GM23248 (cell line): ENCODE results near the gene KCNQ4.

Source experiments
- EZH2 ChIP-seq: fragments of 200-600 bp; sonication (generic); IDR thresholded peaks from 2 replicates; pipeline ENCODE4 v1.6.1; 2018; ENCODE audit warnings: antibody characterized with exemption, mild to moderate bottlenecking; ENCODE audit not compliant: insufficient read depth, poor library complexity, severe bottlenecking
- EZH2phosphoT487 ChIP-seq: fragments of 200-600 bp; sonication (generic); IDR thresholded peaks from 2 replicates; pipeline ENCODE4 v1.6.1; 2018; ENCODE audit warnings: antibody characterized with exemption, moderate library complexity, mild to moderate bottlenecking, low read depth; ENCODE audit not compliant: insufficient read depth

DNA sequence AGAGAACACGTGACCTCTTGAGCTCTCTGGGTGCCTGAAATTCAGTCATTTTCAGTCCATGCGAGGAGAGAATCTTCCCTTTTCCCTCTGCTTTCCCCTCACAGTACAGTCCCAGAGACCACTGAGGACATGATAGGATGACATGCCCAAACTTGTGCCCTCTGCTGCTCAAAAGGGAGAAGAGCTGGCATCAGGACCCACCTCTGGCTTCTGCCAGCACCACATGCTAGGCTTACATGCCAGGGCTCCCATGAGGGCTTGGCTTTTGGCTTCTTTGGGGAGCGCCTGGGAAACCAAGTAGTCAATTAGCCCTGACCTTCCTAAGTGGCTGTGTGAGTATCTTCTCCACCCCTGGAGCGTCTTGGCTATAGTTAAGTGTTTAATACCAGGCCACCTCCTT is 13.8 kb upstream of the KCNQ4 start:
- TF ChIP-seq EZH2 (no peak), EZH2phosphoT487 (no peak)
